ENCODE data around the gene L3MBTL3.

The L3MBTL3 gene

GRCh38 chr6:130008236-130008873 is 10.0 kb upstream of the L3MBTL3 start:
- Histone ChIP-seq H3K27me3 (ENCODE audit: insufficient read depth, low read length) (no peaks in the 10 kb centered on the region), H3K9me3 (ENCODE audit: insufficient read depth, low read depth, low read length) (no peaks in the 10 kb centered on the region), H3K27ac (ENCODE audit: low read depth, low read length) (no peak overlapping the region), H3K9ac (ENCODE audit: low read depth, low read length) (no peak overlapping the region), H3K4me1 (ENCODE audit: insufficient read depth, low read length) (no peaks in the 10 kb centered on the region), H3K36me3 (ENCODE audit: insufficient read depth, low read length) (no peaks in the 10 kb centered on the region), H3K4me3 (ENCODE audit: low read length) (no peak overlapping the region)
- 75% methylated on average over 4 of the region's 4 CpGs for WGBS

GRCh38 chr6:130009146-130009545 is 9.2 kb upstream of the L3MBTL3 start:
- Histone ChIP-seq H3K27me3 (ENCODE audit: insufficient read depth, low read length) (no peaks in the 10 kb centered on the region), H3K27ac (ENCODE audit: low read depth, low read length) (no peak overlapping the region), H3K36me3 (ENCODE audit: insufficient read depth, low read length) (no peaks in the 10 kb centered on the region), H3K9me3 (ENCODE audit: insufficient read depth, low read depth, low read length) (no peaks in the 10 kb centered on the region), H3K4me3 (ENCODE audit: low read length) (no peak overlapping the region), H3K4me1 (ENCODE audit: insufficient read depth, low read length) (no peaks in the 10 kb centered on the region), H3K9ac (ENCODE audit: low read depth, low read length) (no peak overlapping the region)
- 85% methylated on average over 4 of the region's 5 CpGs for WGBS

GRCh38 chr6:130010387-130010786 is 8.0 kb upstream of the L3MBTL3 start:
- no peaks in the 10 kb centered on the region for H3K27me3 ChIP-seq (ENCODE audit: insufficient read depth, low read length)
- no peak overlapping the region for H3K4me3 ChIP-seq (ENCODE audit: low read length)
- no peaks in the 10 kb centered on the region for H3K4me1 ChIP-seq (ENCODE audit: insufficient read depth, low read length)
- 95% methylated on average over 2 of the region's 2 CpGs for WGBS
- no peak overlapping the region for H3K9ac ChIP-seq (ENCODE audit: low read depth, low read length)
- H3K27ac ChIP-seq (ENCODE audit: low read depth, low read length): no peak overlapping the region
- H3K36me3 ChIP-seq (ENCODE audit: insufficient read depth, low read length): no peaks in the 10 kb centered on the region
- H3K9me3 ChIP-seq (ENCODE audit: insufficient read depth, low read depth, low read length): no peaks in the 10 kb centered on the region

- Histone ChIP-seq H3K36me3 (ENCODE audit: insufficient read depth, low read length) (no peaks in the 10 kb centered on the region), H3K4me1 (ENCODE audit: insufficient read depth, low read length) (no peaks in the 10 kb centered on the region), H3K9me3 (ENCODE audit: insufficient read depth, low read depth, low read length) (no peaks in the 10 kb centered on the region), H3K27ac (ENCODE audit: low read depth, low read length) (no peak overlapping the region), H3K4me3 (ENCODE audit: low read length) (no peak overlapping the region), H3K27me3 (ENCODE audit: insufficient read depth, low read length) (peaks cover 9% of the 10 kb centered on the region; the same call in 1 of the 2 replicates), H3K9ac (ENCODE audit: low read depth, low read length) (no peak overlapping the region)
- 97% methylated on average over 4 of the region's 4 CpGs for WGBS
These were observed 5.7 kb upstream of the L3MBTL3 start for GRCh38 chr6:130012728-130013127.

- H3K4me1 ChIP-seq (ENCODE audit: insufficient read depth, low read length): peaks cover 4% of the 10 kb centered on the region
- WGBS: under 1% methylated on average over 54 of the region's 54 CpGs
- peaks cover 24% of the 10 kb centered on the region for H3K27me3 ChIP-seq (ENCODE audit: insufficient read depth, low read length)
- peak overlapping the region; percentile 65 for H3K9ac ChIP-seq (ENCODE audit: low read depth, low read length)
- peak overlapping the region; percentile 83 for H3K4me3 ChIP-seq (ENCODE audit: low read length)
- no peaks in the 10 kb centered on the region for H3K36me3 ChIP-seq (ENCODE audit: insufficient read depth, low read length)
- no peak overlapping the region for H3K27ac ChIP-seq (ENCODE audit: low read depth, low read length)
- H3K9me3 ChIP-seq (ENCODE audit: insufficient read depth, low read depth, low read length): no peaks in the 10 kb centered on the region
These were observed 454 bp downstream of the L3MBTL3 start for GRCh38 chr6:130018744-130019325.

GRCh38 chr6:130019326-130020072 is 1.1 kb downstream of the L3MBTL3 start:
- Histone ChIP-seq H3K9ac (ENCODE audit: low read depth, low read length) (peak overlapping the region; percentile 83), H3K9me3 (ENCODE audit: insufficient read depth, low read depth, low read length) (no peaks in the 10 kb centered on the region), H3K27me3 (ENCODE audit: insufficient read depth, low read length) (peaks cover 24% of the 10 kb centered on the region), H3K4me1 (ENCODE audit: insufficient read depth, low read length) (peaks cover 4% of the 10 kb centered on the region), H3K36me3 (ENCODE audit: insufficient read depth, low read length) (no peaks in the 10 kb centered on the region), H3K4me3 (ENCODE audit: low read length) (peak overlapping the region; percentile 83), H3K27ac (ENCODE audit: low read depth, low read length) (no peak overlapping the region)
- WGBS: under 1% methylated on average over 94 of the region's 116 CpGs

- H3K4me1 ChIP-seq (ENCODE audit: insufficient read depth, low read length): peaks cover 4% of the 10 kb centered on the region
- no peak overlapping the region for H3K27ac ChIP-seq (ENCODE audit: low read depth, low read length)
- WGBS: under 1% methylated on average over 73 of the region's 84 CpGs
- H3K4me3 ChIP-seq (ENCODE audit: low read length): peak overlapping the region; percentile 62
- H3K9me3 ChIP-seq (ENCODE audit: insufficient read depth, low read depth, low read length): no peaks in the 10 kb centered on the region
- peaks cover 24% of the 10 kb centered on the region for H3K27me3 ChIP-seq (ENCODE audit: insufficient read depth, low read length)
- no peaks in the 10 kb centered on the region for H3K36me3 ChIP-seq (ENCODE audit: insufficient read depth, low read length)
- H3K9ac ChIP-seq (ENCODE audit: low read depth, low read length): peak overlapping the region; percentile 37; the same call in 1 of the 2 replicates
These were observed 1.9 kb downstream of the L3MBTL3 start for GRCh38 chr6:130020073-130020906.

- H3K27me3 ChIP-seq (ENCODE audit: insufficient read depth, low read length): peaks cover 24% of the 10 kb centered on the region
- H3K36me3 ChIP-seq (ENCODE audit: insufficient read depth, low read length): no peaks in the 10 kb centered on the region
- no peak overlapping the region for H3K27ac ChIP-seq (ENCODE audit: low read depth, low read length)
- H3K9ac ChIP-seq (ENCODE audit: low read depth, low read length): no peak overlapping the region
- 12% methylated on average over 29 of the region's 29 CpGs for WGBS
- no peaks in the 10 kb centered on the region for H3K9me3 ChIP-seq (ENCODE audit: insufficient read depth, low read depth, low read length)
- peak overlapping the region; percentile 62 for H3K4me3 ChIP-seq (ENCODE audit: low read length)
- peaks cover 4% of the 10 kb centered on the region for H3K4me1 ChIP-seq (ENCODE audit: insufficient read depth, low read length)
These were observed 2.7 kb downstream of the L3MBTL3 start for GRCh38 chr6:130020907-130021629.

GRCh38 chr6:130026859-130027258 is 8.5 kb downstream of the L3MBTL3 start:
- Histone ChIP-seq H3K9ac (ENCODE audit: low read depth, low read length) (no peak overlapping the region), H3K9me3 (ENCODE audit: insufficient read depth, low read depth, low read length) (no peaks in the 10 kb centered on the region), H3K4me3 (ENCODE audit: low read length) (no peak overlapping the region), H3K27me3 (ENCODE audit: insufficient read depth, low read length) (peaks cover 3% of the 10 kb centered on the region), H3K4me1 (ENCODE audit: insufficient read depth, low read length) (no peaks in the 10 kb centered on the region), H3K36me3 (ENCODE audit: insufficient read depth, low read length) (no peaks in the 10 kb centered on the region), H3K27ac (ENCODE audit: low read depth, low read length) (no peak overlapping the region)
- WGBS: 93% methylated on average over 2 of the region's 2 CpGs

GRCh38 chr6:130027948-130028347 is 9.6 kb downstream of the L3MBTL3 start:
- 100% methylated on average over 1 of the region's 1 CpG for WGBS
- Histone ChIP-seq H3K4me1 (ENCODE audit: insufficient read depth, low read length) (no peaks in the 10 kb centered on the region), H3K9me3 (ENCODE audit: insufficient read depth, low read depth, low read length) (no peaks in the 10 kb centered on the region), H3K36me3 (ENCODE audit: insufficient read depth, low read length) (no peaks in the 10 kb centered on the region), H3K4me3 (ENCODE audit: low read length) (no peak overlapping the region), H3K27ac (ENCODE audit: low read depth, low read length) (no peak overlapping the region), H3K9ac (ENCODE audit: low read depth, low read length) (no peak overlapping the region), H3K27me3 (ENCODE audit: insufficient read depth, low read length) (no peaks in the 10 kb centered on the region)

Measured in HUES64 (cell line).